GM18508 (cell line): ENCODE measurements around the gene GAA.
"Not testable (repeated sequence)": the region's sequence is repeated elsewhere in the genome, so short reads cannot be mapped to it uniquely, and the experiment has no call there.

Source experiments
- ATAC-seq: cut with Tn5 transposase; IDR thresholded peaks from one replicate; pipeline ENCODE4 v1.9.1; 2021; ENCODE audit warnings: moderate number of reproducible peaks; ENCODE audit not compliant: insufficient read depth, unreplicated experiment

GAA gene

DNA sequence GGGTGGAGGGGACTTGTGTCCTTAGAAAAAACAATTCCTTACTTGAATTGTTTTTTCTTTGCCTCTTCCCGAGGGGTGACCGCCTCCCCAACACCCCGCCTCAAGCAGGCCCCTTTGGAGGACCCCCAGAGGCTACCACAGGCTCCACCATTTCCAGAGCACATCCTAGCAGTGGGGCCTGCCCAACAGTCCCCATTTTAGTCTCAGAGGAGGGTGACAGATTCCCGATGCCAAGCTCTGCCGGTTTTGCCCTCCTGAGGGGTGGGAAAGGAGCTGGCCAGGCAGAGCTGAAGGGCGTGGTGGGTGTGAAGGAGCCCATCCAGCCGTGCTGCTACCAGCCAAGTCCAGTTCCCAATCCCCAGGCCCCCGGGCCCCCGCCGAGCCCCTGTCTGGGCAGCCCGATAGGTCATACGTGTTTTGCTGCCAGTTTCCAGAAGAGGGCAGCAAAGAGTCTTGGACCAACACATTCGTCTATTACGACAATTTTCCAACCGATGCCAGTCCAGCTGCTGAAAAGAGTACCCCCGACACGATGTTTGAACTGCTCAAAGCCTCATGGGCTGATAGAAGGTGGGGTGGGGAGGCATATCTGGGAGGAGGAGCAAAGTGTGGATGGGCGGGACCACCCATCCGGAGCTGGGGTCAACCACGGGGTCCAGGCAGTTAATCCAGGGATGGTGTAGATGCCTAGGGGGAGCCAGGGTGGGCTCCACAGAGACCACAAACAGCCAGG, 18.8 kb upstream of the GAA start:
- ATAC-seq = no peak

GRCh38 chr17:80083136-80083661, 18.2 kb upstream of the GAA start:
- ATAC-seq = no peak

- no peak for ATAC-seq
Measured at GRCh38 chr17:80084773-80085172, 16.6 kb upstream of the GAA start.

DNA sequence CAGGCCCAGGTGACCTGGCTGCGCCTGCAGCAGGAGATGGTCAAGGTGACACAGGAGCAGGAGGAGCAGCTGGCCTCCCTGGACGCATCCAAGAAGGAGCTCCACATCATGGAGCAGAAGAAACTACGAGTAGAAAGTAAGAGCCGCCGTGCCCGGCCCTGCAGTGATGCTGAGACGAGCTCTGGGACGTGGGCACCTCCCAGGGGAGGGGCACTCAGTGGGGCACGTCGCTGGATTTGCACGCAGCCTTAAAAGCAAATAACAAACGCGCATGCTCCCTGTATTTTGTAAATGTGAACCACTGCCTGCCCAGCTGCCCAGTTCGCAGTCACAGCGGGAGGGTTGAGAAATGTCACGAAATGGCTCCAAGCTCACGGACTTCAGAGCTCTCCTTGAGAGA, 15.3 kb upstream of the GAA start:
- no peak for ATAC-seq

GRCh38 chr17:80086616-80087015, 14.8 kb upstream of the GAA start:
- ATAC-seq = no peak

GRCh38 chr17:80087346-80088265, 13.8 kb upstream of the GAA start:
- no peak for ATAC-seq

DNA sequence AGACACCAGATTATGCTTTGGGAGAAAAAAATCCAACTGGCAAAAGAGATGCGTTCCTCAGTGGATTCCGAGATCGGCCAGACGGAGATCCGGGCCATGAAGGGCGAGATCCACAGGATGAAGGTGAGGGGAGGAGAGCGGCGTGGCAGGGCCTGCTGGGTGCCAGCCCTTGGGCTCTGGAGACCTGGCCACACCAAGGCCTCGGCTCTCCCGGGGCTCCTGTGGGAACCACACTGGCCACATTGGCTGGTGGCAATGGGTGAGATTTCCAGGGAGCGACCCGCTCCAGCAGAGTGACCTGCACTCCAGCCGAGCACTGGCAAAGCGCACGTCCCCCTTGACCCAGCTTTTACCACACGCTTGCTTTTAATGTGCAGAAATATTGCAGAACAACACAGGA, 11.6 kb upstream of the GAA start:
- no peak for ATAC-seq

- ATAC-seq = not testable (repeated sequence)
Measured at GRCh38 chr17:80090164-80090563, 11.2 kb upstream of the GAA start.

DNA sequence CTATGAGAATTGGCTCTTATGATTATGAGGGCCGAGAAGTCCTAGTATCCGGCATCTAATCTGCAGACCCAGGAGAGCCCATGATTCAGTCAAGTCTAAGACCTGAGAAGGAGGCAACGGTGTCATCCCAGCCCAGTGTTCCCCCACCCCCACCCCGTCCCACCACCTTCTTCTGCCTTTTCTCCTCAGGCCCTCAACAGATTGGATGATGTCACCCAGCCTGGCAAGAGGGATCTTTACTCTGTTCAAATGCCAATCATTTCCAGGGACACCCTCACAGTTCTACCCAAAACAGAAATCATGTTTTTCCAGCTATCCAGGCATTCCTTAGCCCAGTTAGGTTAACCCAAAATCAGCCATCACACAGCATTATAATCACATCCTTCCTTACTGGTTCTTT, 10.0 kb upstream of the GAA start:
- ATAC-seq = no peak

DNA sequence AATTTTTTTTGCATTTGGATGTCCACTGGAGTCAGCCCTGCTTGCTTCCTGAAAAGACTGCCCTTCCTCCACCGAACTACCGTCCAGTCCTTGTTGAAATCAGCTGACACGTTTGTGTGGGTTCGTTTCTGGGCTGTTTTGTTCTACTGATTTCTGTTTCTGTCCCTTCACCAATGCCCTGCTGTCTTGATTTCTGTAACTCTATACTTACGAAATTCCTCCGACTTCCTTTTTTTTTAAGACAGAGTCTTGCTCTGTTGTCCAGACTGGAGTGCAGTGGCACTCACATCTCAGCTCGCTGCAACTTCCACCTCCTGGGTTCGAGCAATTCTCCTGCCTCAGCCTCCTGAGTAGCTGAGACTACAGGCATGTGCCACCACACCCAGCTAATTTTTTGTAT, 8.4 kb upstream of the GAA start:
- ATAC-seq = no peak

DNA sequence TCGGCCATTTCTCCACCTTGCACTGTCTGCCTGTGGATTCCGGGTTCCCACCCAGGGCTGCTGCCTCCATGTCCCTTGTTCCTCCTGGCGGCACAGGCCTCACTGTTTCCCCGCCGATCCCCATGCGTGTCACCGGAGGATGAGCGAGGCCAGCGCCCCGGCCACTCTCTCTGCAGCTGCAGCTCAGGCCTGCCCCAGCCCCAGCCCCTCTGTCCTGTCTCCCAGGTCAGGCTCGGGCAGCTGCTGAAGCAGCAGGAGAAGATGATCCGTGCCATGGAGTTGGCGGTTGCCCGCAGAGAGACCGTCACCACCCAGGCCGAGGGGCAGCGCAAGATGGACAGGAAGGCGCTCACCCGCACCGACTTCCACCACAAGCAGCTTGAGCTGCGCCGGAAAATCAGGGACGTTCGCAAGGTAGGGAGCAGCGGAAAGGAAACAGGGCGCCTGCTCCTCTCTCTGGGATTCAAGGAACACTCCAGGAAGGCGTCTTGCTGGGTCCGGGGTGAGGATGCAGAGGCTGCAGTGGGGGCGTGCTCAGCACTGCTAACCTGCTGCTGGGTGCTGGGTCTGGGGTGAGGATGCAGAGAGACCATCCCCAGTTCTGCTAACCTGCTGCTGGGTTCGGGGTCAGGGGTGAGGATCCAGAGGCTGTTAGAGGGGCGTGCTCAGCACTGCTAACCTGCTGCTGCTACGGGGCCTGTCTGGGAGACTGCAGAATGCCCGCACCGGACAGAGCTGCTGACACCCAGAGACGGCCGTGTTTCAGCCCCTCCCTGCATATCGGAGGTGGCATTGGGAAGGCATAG, 6.1 kb upstream of the GAA start:
- no peak for ATAC-seq

GRCh38 chr17:80095844-80096475, 5.4 kb upstream of the GAA start:
- ATAC-seq = no peak

DNA sequence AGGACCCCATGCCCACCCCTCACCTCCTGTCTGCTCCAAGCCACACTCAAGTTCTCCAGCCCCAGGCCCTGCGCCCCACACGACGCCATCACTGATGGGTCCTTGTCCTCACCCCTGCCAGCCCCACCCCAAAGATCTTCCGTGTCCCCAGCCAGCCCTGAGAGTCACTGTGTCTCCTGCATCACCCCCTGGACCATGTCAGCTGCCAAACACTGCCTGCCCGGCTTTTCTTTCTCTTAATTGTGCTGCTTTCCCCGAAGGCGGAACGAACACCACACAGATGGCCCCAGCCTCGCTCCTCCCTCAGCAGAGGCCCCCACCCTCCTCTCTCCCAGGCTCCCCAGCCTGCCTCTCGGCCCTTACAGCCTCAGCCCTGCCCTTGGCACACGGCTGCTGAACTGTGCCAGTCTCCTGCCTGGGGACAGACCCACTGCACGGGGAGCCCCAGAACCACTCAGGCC, 4.8 kb upstream of the GAA start:
- no peak for ATAC-seq

DNA sequence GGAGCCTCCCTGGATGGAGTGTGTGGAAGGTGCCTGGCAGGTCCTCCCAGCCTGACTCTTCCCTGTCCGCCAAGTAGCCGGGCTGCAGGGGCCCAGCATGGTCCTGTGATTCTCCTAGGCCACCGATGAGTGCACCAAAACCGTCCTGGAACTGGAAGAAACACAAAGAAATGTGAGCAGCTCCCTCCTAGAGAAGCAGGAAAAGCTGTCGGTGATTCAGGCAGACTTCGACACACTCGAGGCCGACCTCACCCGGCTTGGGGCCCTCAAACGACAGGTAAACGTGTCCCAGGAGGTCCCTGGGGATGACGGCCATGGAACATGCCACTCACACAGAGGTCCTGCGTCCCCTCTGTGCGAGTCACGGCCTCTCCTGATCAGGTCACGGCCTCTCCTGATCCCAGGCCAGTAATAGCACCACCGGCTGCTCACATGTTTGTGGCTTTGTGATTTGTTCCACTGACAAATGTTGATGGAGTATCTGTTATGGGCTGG, 4.2 kb upstream of the GAA start:
- no peak for ATAC-seq

- no peak for ATAC-seq
Measured at GRCh38 chr17:80097844-80098691, 3.3 kb upstream of the GAA start.

GRCh38 chr17:80099291-80100034, 1.9 kb upstream of the GAA start:
- no peak for ATAC-seq

DNA sequence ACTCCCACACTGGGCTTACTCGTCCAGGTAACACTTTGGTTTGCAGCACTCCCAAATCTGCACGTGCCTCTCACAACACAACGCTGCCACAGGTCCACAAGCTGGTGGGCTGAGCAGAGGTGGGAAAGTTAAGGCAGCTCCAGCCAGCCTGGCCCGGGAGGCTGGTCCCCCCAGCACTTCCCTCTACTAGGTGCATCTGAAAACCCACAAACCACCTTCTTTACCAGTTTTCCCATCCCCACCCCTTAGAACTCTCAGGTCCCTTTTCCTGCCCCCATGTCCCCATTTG, 1.4 kb upstream of the GAA start:
- no peak for ATAC-seq

GRCh38 chr17:80101946-80102663, 724 bp downstream of the GAA start:
- no peak for ATAC-seq
